ENCODE measurements around the gene ASB18.

ASB18 gene

DNA sequence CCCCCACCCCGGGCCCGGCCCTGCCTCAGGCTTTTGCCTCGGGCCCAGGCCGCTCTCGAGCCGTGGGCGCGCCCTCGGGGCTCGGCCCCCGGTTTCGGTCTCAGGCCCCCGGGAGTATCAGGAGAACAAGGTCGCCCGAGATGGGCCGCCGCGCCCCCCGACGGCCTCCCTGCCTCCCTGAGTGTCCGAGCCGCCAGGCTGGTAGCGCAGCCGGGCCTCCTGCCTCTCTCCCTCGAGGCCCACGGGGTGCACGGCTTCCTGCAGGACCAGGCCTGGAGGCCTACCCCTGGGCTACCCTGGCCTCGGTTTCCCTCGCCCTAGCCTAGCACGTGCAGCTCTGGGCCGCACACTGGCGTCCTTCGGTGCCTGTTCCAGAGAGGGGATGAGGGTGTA is 104.4 kb downstream of the ASB18 start:
- no peak overlapping the region for H3K27ac ChIP-seq
- H3K36me3 ChIP-seq (ENCODE audit: insufficient read depth, low read length), result no peaks in the 10 kb centered on the region
- no peaks in the 10 kb centered on the region for H3K9me3 ChIP-seq (ENCODE audit: low read depth, low read length)
- DNase-seq (ENCODE audit: low read depth, low spot score), result no peak
- no peak overlapping the region for H3K4me3 ChIP-seq
- H3K9ac ChIP-seq (ENCODE audit: insufficient read length), result no peak overlapping the region
- TF ChIP-seq POLR2AphosphoS5 (IDR thresholded peaks at IDR 0.05; ENCODE audit: borderline replicate concordance, low read depth, low read length), result no peak
- TF ChIP-seq EZH2 (IDR thresholded peaks at IDR 0.05), result no peak
- no peak for TF ChIP-seq FOXP2 (optimal IDR thresholded peaks at IDR 0.05; ENCODE audit: control extremely low read depth, extremely low read length, insufficient read depth)

DNA sequence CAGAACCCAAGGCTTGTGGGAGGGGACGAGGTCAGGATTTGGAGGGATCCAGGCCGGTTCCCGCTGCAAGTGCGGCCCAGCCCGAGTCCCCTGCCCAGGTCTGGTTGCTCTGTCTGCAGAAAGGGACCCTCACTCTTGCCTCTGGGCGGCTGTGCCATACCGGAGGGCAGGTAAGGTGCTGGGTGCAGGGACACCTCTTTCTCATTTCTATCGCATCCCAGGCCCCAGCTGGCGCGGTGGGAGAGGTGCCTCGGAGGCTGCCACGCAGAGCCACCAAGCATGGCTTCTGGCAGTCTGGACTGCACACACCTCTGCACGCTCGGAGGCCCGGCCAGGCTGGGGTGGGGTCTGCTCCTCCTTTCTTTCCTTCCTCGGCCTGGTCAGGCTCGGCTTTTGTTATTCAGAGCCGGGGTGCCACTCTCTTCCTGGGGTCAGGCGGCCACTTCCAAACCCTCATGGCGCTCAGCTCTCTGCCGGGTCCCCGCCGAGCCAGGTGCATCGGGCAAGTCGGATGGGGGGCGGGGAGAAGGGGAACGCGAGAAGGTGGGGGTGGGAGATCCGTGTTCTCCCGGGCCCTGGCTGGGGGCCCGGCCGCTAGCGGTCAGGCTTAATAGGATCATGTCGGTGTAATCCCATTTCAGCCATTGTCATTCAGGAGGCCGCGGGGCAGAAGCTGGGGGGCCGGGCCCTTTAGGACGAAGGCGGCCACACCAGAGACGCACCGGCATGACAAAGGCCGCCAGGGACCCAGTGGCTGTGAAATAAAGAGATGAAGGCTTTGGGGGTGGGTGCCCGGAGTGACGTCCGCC is 105.0 kb downstream of the ASB18 start:
- H3K4me3 ChIP-seq, result no peak overlapping the region
- DNase-seq (ENCODE audit: low read depth, low spot score), result no peak
- H3K9me3 ChIP-seq (ENCODE audit: low read depth, low read length), result no peaks in the 10 kb centered on the region
- TF ChIP-seq EZH2 (IDR thresholded peaks at IDR 0.05) (no peak), FOXP2 (optimal IDR thresholded peaks at IDR 0.05; ENCODE audit: control extremely low read depth, extremely low read length, insufficient read depth) (no peak), POLR2AphosphoS5 (IDR thresholded peaks at IDR 0.05; ENCODE audit: borderline replicate concordance, low read depth, low read length) (no peak)
- no peaks in the 10 kb centered on the region for H3K36me3 ChIP-seq (ENCODE audit: insufficient read depth, low read length)
- no peak overlapping the region for H3K9ac ChIP-seq (ENCODE audit: insufficient read length)
- H3K27ac ChIP-seq, result no peak overlapping the region

DNA sequence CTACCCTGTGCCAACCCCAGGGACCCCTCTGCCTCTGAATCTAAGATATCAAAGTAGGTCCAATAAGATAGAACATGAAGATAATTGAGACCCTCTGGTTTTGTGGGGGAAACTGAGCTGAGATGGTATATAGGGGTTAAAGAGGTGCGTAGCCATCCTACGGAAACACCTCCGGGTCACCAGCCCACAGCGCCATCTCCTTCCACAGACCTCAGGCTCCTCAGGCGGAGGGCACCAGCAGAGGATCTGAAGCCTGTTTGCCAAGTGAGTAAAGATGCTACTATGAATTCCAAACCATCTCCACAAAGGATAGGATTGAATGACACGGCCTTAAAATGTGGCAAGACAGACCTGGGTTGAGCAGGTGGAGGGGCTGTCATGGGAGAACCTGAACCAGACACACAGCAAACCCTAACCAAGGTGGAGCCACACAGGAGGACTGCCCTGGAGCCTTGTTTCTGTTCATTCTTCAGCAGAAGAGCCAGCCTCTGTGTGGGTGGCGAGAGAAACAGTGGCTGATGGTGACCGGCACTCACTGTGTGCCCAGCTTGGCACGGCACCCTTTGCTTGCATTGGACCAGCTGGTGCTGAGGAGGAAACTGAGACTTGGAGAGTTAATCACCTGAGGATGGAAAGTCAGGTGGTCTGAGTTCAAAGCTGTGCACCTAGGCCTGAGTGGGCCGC is 106.2 kb downstream of the ASB18 start:
- no peak for TF ChIP-seq POLR2AphosphoS5 (IDR thresholded peaks at IDR 0.05; ENCODE audit: borderline replicate concordance, low read depth, low read length)
- TF ChIP-seq FOXP2 (optimal IDR thresholded peaks at IDR 0.05; ENCODE audit: control extremely low read depth, extremely low read length, insufficient read depth), result no peak
- no peak for TF ChIP-seq EZH2 (IDR thresholded peaks at IDR 0.05)
- Histone ChIP-seq H3K4me3 (no peak overlapping the region), H3K36me3 (ENCODE audit: insufficient read depth, low read length) (no peaks in the 10 kb centered on the region), H3K27ac (no peak overlapping the region), H3K9ac (ENCODE audit: insufficient read length) (no peak overlapping the region), H3K9me3 (ENCODE audit: low read depth, low read length) (no peaks in the 10 kb centered on the region)
- no peak for DNase-seq (ENCODE audit: low read depth, low spot score)

GRCh38 chr2:236157366-236157765 is 106.8 kb downstream of the ASB18 start:
- H3K36me3 ChIP-seq (ENCODE audit: insufficient read depth, low read length), result no peaks in the 10 kb centered on the region
- no peak overlapping the region for H3K9ac ChIP-seq (ENCODE audit: insufficient read length)
- no peak overlapping the region for H3K4me3 ChIP-seq
- DNase-seq (ENCODE audit: low read depth, low spot score), result no peak
- no peak for TF ChIP-seq EZH2 (IDR thresholded peaks at IDR 0.05)
- TF ChIP-seq FOXP2 (optimal IDR thresholded peaks at IDR 0.05; ENCODE audit: control extremely low read depth, extremely low read length, insufficient read depth), result no peak
- TF ChIP-seq POLR2AphosphoS5 (IDR thresholded peaks at IDR 0.05; ENCODE audit: borderline replicate concordance, low read depth, low read length), result no peak
- no peak overlapping the region for H3K27ac ChIP-seq
- H3K9me3 ChIP-seq (ENCODE audit: low read depth, low read length), result no peaks in the 10 kb centered on the region

DNA sequence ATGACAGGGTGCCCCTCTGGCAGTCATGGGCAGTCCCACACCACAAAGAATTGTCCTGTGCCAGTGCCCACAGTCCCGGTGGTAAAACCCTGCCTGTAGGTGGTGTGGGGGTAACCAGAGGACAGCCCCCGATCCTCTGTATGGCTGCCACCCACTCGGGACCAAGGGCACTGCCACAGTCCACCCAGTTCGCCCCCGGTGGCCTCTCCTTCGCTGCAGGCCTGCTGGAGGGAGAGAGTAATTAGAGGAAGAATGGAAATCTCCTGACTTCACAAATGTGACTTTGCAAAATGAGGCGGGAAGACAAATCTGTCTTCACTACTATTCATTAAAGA is 107.4 kb downstream of the ASB18 start:
- no peaks in the 10 kb centered on the region for H3K9me3 ChIP-seq (ENCODE audit: low read depth, low read length)
- no peak overlapping the region for H3K27ac ChIP-seq
- DNase-seq (ENCODE audit: low read depth, low spot score), result no peak
- no peak overlapping the region for H3K4me3 ChIP-seq
- TF ChIP-seq POLR2AphosphoS5 (IDR thresholded peaks at IDR 0.05; ENCODE audit: borderline replicate concordance, low read depth, low read length), result no peak
- TF ChIP-seq FOXP2 (optimal IDR thresholded peaks at IDR 0.05; ENCODE audit: control extremely low read depth, extremely low read length, insufficient read depth), result no peak
- TF ChIP-seq EZH2 (IDR thresholded peaks at IDR 0.05), result no peak
- H3K36me3 ChIP-seq (ENCODE audit: insufficient read depth, low read length), result no peaks in the 10 kb centered on the region
- no peak overlapping the region for H3K9ac ChIP-seq (ENCODE audit: insufficient read length)

- no peak for TF ChIP-seq EZH2 (IDR thresholded peaks at IDR 0.05)
- no peak for TF ChIP-seq FOXP2 (optimal IDR thresholded peaks at IDR 0.05; ENCODE audit: control extremely low read depth, extremely low read length, insufficient read depth)
- no peak for TF ChIP-seq POLR2AphosphoS5 (IDR thresholded peaks at IDR 0.05; ENCODE audit: borderline replicate concordance, low read depth, low read length)
- no peaks in the 10 kb centered on the region for H3K36me3 ChIP-seq (ENCODE audit: insufficient read depth, low read length)
- H3K9me3 ChIP-seq (ENCODE audit: low read depth, low read length), result no peaks in the 10 kb centered on the region
- no peak overlapping the region for H3K9ac ChIP-seq (ENCODE audit: insufficient read length)
- no peak overlapping the region for H3K27ac ChIP-seq
- no peak overlapping the region for H3K4me3 ChIP-seq
- DNase-seq (ENCODE audit: low read depth, low spot score), result no peak
Observed at GRCh38 chr2:236156095-236156859, 107.9 kb downstream of the ASB18 start.

DNA sequence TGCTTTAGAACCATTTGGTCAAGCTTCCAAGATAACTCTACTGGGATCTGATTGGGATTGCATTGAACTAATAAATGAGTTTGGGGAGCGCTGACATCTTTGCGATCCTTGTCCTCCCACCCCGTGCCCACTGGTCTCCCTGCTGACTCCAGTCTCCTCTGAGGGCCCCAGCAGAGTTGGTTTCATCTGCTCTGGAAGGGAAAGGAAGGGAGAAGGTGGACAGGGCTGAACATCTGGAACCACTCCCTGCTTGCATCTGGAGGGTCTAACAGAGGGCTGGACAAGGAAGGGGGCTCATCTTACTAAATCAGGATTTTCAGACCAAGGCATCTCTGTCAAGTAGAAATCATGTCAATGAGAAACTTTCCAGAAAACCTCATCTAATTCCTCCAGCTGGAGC is 108.8 kb downstream of the ASB18 start:
- DNase-seq (ENCODE audit: low read depth, low spot score), result no peak
- no peak for TF ChIP-seq EZH2 (IDR thresholded peaks at IDR 0.05)
- no peak for TF ChIP-seq FOXP2 (optimal IDR thresholded peaks at IDR 0.05; ENCODE audit: control extremely low read depth, extremely low read length, insufficient read depth)
- no peak for TF ChIP-seq POLR2AphosphoS5 (IDR thresholded peaks at IDR 0.05; ENCODE audit: borderline replicate concordance, low read depth, low read length)
- Histone ChIP-seq H3K9ac (ENCODE audit: insufficient read length) (no peak overlapping the region), H3K27ac (no peak overlapping the region), H3K9me3 (ENCODE audit: low read depth, low read length) (no peaks in the 10 kb centered on the region), H3K4me3 (no peak overlapping the region), H3K36me3 (ENCODE audit: insufficient read depth, low read length) (no peaks in the 10 kb centered on the region)

- no peak overlapping the region for H3K27ac ChIP-seq
- no peak for DNase-seq (ENCODE audit: low read depth, low spot score)
- H3K4me3 ChIP-seq, result no peak overlapping the region
- TF ChIP-seq POLR2AphosphoS5 (IDR thresholded peaks at IDR 0.05; ENCODE audit: borderline replicate concordance, low read depth, low read length), result no peak
- no peak for TF ChIP-seq EZH2 (IDR thresholded peaks at IDR 0.05)
- TF ChIP-seq FOXP2 (optimal IDR thresholded peaks at IDR 0.05; ENCODE audit: control extremely low read depth, extremely low read length, insufficient read depth), result no peak
- no peak overlapping the region for H3K9ac ChIP-seq (ENCODE audit: insufficient read length)
- H3K36me3 ChIP-seq (ENCODE audit: insufficient read depth, low read length), result no peaks in the 10 kb centered on the region
- no peaks in the 10 kb centered on the region for H3K9me3 ChIP-seq (ENCODE audit: low read depth, low read length)
Observed at GRCh38 chr2:236146436-236146835, 117.8 kb downstream of the ASB18 start.
